Left ventricle myocardium inferior (tissue), 1 donor: ENCODE data around the gene PIGK. TPM values are rescaled to one million over a fixed set of nuclear protein-coding genes. Genes with fewer than 3 reads are reported as not detected.
A peak's percentile ranks its signal among the peaks of the same experiment; 100 is the strongest.
"Not testable (repeated sequence)": the region's sequence is repeated elsewhere in the genome, so short reads cannot be mapped to it uniquely, and the experiment has no call there.

Experiments used
- DNase-seq: peaks from one replicate; pipeline ENCODE4 v3.0.0-alpha.2; 2020
- H3K27ac ChIP-seq: fragments of 200-600 bp; replicated peaks from 2 replicates; pipeline ENCODE4 v1.8.0; 2021
- H3K27me3 ChIP-seq: fragments of 200-600 bp; 2 replicates; pipeline ENCODE4 v1.8.0; 2021; ENCODE audit warnings: low read depth
- H3K36me3 ChIP-seq: fragments of 200-600 bp; 2 replicates; pipeline ENCODE4 v1.8.0; 2021
- H3K4me1 ChIP-seq: fragments of 200-600 bp; 2 replicates; pipeline ENCODE4 v1.8.0; 2021
- H3K4me3 ChIP-seq: fragments of 200-600 bp; 2 replicates; pipeline ENCODE4 v1.8.0; 2021; ENCODE audit warnings: mild to moderate bottlenecking, moderate library complexity
- H3K9me3 ChIP-seq: fragments of 200-600 bp; replicated peaks from 2 replicates; pipeline ENCODE4 v1.8.0; 2021
- CTCF ChIP-seq: fragments of 200-600 bp; IDR thresholded peaks from 2 replicates; pipeline ENCODE4 v1.8.0; 2021; ENCODE audit warnings: antibody characterized with exemption, mild to moderate bottlenecking, borderline replicate concordance
- intact Hi-C: fragments of 100-400 bp; cut with micrococcal nuclease; formaldehyde crosslinking; loops from one replicate; pipeline ENCODE4 v1.11.0; 2022
- total RNA-seq: library from RNA; stranded (reverse); fragmentation: NEBNext Ultra II Directional; extraction: Animal tissue kit (Norgen Biotek cat#: 25700); gene quantifications from one replicate; pipeline ENCODE4 v1.2.1, GENCODE V29; 2021
- donor health status: DM: no; HTN: yes; CAD: no; lungs with severe emphysema.

Gene PIGK
- total RNA-seq, 1 donor from 2014 or later, result 31.1 TPM

GRCh38 chr1:77220687-77221463, 1.6 kb upstream of the PIGK start:
- no peak for TF ChIP-seq CTCF
- Histone ChIP-seq H3K36me3 (no peaks in the 10 kb centered on the region), H3K9me3 (no peaks in the 10 kb centered on the region), H3K27me3 (no peaks in the 10 kb centered on the region), H3K4me1 (peaks cover 24% of the 10 kb centered on the region), H3K4me3 (no peak overlapping the region), H3K27ac (no peak overlapping the region)
- intact Hi-C loops, result no loop called here
- DNase-seq, result no peak

GRCh38 chr1:77218477-77219165, 609 bp downstream of the PIGK start:
- H3K27ac ChIP-seq, result peak overlapping the region; percentile 82
- no peaks in the 10 kb centered on the region for H3K9me3 ChIP-seq
- H3K4me1 ChIP-seq, result peaks cover 24% of the 10 kb centered on the region
- peak overlapping the region; percentile 73 for H3K4me3 ChIP-seq
- no peaks in the 10 kb centered on the region for H3K27me3 ChIP-seq
- no peaks in the 10 kb centered on the region for H3K36me3 ChIP-seq
- intact Hi-C loops, result no loop called here
- no peak for TF ChIP-seq CTCF
- DNase-seq, result no peak

- H3K4me3 ChIP-seq, H3K27me3 ChIP-seq, H3K36me3 ChIP-seq, DNase-seq, H3K27ac ChIP-seq, intact Hi-C loops, H3K4me1 ChIP-seq: not testable (repeated sequence)
- peaks cover 14% of the 10 kb centered on the region for H3K9me3 ChIP-seq
Measured at GRCh38 chr1:77204043-77204442, 15.2 kb downstream of the PIGK start.

GRCh38 chr1:77202751-77203150, 16.5 kb downstream of the PIGK start:
- no peak overlapping the region for H3K4me3 ChIP-seq
- DNase-seq, result no peak
- no peaks in the 10 kb centered on the region for H3K4me1 ChIP-seq
- intact Hi-C loops, result no loop called here
- H3K27me3 ChIP-seq, result no peaks in the 10 kb centered on the region
- peaks cover 14% of the 10 kb centered on the region for H3K9me3 ChIP-seq
- H3K27ac ChIP-seq, result no peak overlapping the region
- TF ChIP-seq CTCF, result no peak
- peaks cover 6% of the 10 kb centered on the region for H3K36me3 ChIP-seq

- intact Hi-C loops, result no loop called here
- TF ChIP-seq CTCF, result no peak
Measured at GRCh38 chr1:77200806-77201205, 18.4 kb downstream of the PIGK start.

GRCh38 chr1:77200293-77200692, 18.9 kb downstream of the PIGK start:
- TF ChIP-seq CTCF, result no peak
- Histone ChIP-seq H3K27ac (no peak overlapping the region), H3K27me3 (no peaks in the 10 kb centered on the region), H3K4me3 (no peak overlapping the region), H3K9me3 (peaks cover 14% of the 10 kb centered on the region), H3K36me3 (peaks cover 3% of the 10 kb centered on the region), H3K4me1 (no peaks in the 10 kb centered on the region)
- intact Hi-C loops, result no loop called here
- DNase-seq, result no peak

More at GRCh38 chr1:77200806-77201205, 18.4 kb downstream of the PIGK start:
- Histone ChIP-seq H3K9me3 (peaks cover 14% of the 10 kb centered on the region), H3K27me3 (no peaks in the 10 kb centered on the region), H3K4me3 (no peak overlapping the region), H3K4me1 (no peaks in the 10 kb centered on the region), H3K27ac (no peak overlapping the region), H3K36me3 (peaks cover 3% of the 10 kb centered on the region)
- DNase-seq, result no peak
